Panc1 (cell line): ENCODE results near the gene TROAP. TPM values are rescaled to one million over a fixed set of nuclear protein-coding genes. Genes with fewer than 3 reads are reported as not detected.

Experiments
- ATAC-seq: fragments of 200-7000 bp; cut with Tn5 transposase; 2 replicates; pipeline ENCODE4 v1.9.1; 2020; ENCODE audit warnings: mild to moderate bottlenecking, moderate library complexity
- BruUV-seq: library from RNA; stranded (reverse); fragments of 400-500 nt; replicated peaks from 2 replicates; lab custom pipeline; 2021; lab: Mats Ljungman, UMichigan
- CTCF ChIA-PET: fragments of 300-600 bp; sonication (Branson Sonifier 250); formaldehyde crosslinking; loops from one replicate; lab custom pipeline; 2022; ENCODE audit warnings: antibody characterized with exemption; lab: Charles Lee
- POLR2A ChIA-PET: fragments of 300-600 bp; sonication (Branson Sonifier 250); formaldehyde crosslinking; loops from one replicate; lab custom pipeline; 2022; ENCODE audit warnings: antibody characterized with exemption; lab: Charles Lee
- DNase-seq: peaks from one replicate; pipeline ENCODE4 v3.0.0-alpha.2; 2010; ENCODE audit warnings: low read depth, low spot score
- H3K27ac ChIP-seq: 2 replicates; pipeline ENCODE4 v1.5.1; 2011; ENCODE audit warnings: mild to moderate bottlenecking, low read length, inconsistent platforms
- H3K27me3 ChIP-seq: fragments of 200-500 bp; sonication (Bioruptor generic); 2 replicates; pipeline ENCODE4 v1.6.0; 2014; ENCODE audit warnings: low read length, inconsistent platforms; ENCODE audit not compliant: control insufficient read depth, insufficient read depth
- H3K36me3 ChIP-seq: fragments of 200-500 bp; sonication (Bioruptor generic); 2 replicates; pipeline ENCODE4 v1.5.1; 2014; ENCODE audit warnings: inconsistent platforms, mild to moderate bottlenecking, low read length, moderate library complexity; ENCODE audit not compliant: control insufficient read depth, insufficient read depth
- H3K4me1 ChIP-seq: 2 replicates; pipeline ENCODE4 v1.5.1; 2011; ENCODE audit warnings: inconsistent platforms, mild to moderate bottlenecking, low read length, moderate library complexity; ENCODE audit not compliant: control insufficient read depth, insufficient read depth
- H3K4me3 ChIP-seq, 2 experiments: 2 replicates each; pipeline ENCODE4 v1.5.1; 2011 to 2012; ENCODE audit warnings: low read depth in 2 of 2, low read length in 2 of 2, mild to moderate bottlenecking in 2 of 2, inconsistent platforms in 1 of 2, moderate library complexity in 1 of 2
- H3K9me3 ChIP-seq: fragments of 200-500 bp; sonication (Bioruptor generic); 2 replicates; pipeline ENCODE4 v1.5.1; 2014; ENCODE audit warnings: low read depth, mild to moderate bottlenecking, inconsistent platforms, low read length, moderate library complexity; ENCODE audit not compliant: control insufficient read depth, insufficient read depth
- POLR2AphosphoS5 ChIP-seq: IDR thresholded peaks from 2 replicates; pipeline ENCODE4 v1.6.1; 2012; ENCODE audit warnings: mild to moderate bottlenecking, low read depth, low read length, moderate library complexity
- SIN3A ChIP-seq: IDR thresholded peaks from 2 replicates; pipeline ENCODE4 v1.6.1; 2012; ENCODE audit warnings: low read depth, mild to moderate bottlenecking, low read length, moderate library complexity, borderline replicate concordance; ENCODE audit not compliant: insufficient read depth
- TCF7L2 ChIP-seq: IDR thresholded peaks from 2 replicates; pipeline ENCODE4 v1.6.1; 2011; ENCODE audit warnings: mild to moderate bottlenecking, low read depth, low read length, inconsistent platforms
- in situ Hi-C: cut with HindIII; loops from 2 replicates; pipeline ENCODE4 v1.10.0; 2016; ENCODE audit warnings: low sequenced_read_pairs, low pct_unique_long_range_greater_than_20kb
- intact Hi-C: fragments of 100-400 bp; cut with micrococcal nuclease; formaldehyde crosslinking; loops from one replicate; pipeline ENCODE4 v1.10.0; 2022; ENCODE audit not compliant: unreplicated experiment
- total RNA-seq: library from RNA; stranded (reverse); gene quantifications from one replicate; pipeline ENCODE4 v1.2.1, GENCODE V29; 2021; ENCODE audit not compliant: unreplicated experiment
- TF ChIP-seq, protein P1 (sequence below), 2 experiments: IDR thresholded peaks; 2 replicates each; pipeline ENCODE4 v1.6.1; 2011 to 2012; ENCODE audit warnings: low read depth in 2 of 2, control low read depth in 1 of 2, low read length in 1 of 2, mild to moderate bottlenecking in 1 of 2, moderate library complexity in 1 of 2; ENCODE audit not compliant: insufficient read depth in 1 of 2
- TF ChIP-seq, protein P2 (sequence below): fragments of 450-650 bp; IDR thresholded peaks from 2 replicates; pipeline ENCODE4 v1.5.1; 2017; ENCODE audit warnings: mild to moderate bottlenecking

The TROAP gene
- total RNA-seq, 1 experiment from 2014 or later = 50.0 TPM

DNA sequence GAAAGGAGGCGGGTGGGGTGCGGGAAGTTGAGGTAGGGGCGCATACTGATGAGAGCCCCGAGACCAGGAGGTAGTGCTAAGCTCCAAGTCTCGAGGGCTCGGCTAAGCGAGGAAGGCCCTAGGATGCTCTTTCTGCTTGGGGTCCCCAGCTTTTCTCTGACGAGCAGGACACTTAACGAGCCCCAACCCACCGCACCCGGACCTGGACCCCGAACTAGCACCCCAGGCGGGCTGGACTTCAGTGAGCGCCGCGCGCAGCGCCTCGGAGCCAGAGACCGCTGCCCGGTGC, 18.7 kb downstream of the TROAP start:
- H3K9me3 ChIP-seq = no peaks in the 10 kb centered on the region
- POLR2A ChIA-PET = no interaction called here
- CTCF ChIA-PET = interaction anchor here (0.5 to 2.1 kb wide), 8 partner anchors 9 to 118 kb away, joined by 3 to 19 read pairs (median 4); partner anchors contain the start of gene PRPH
- no peak for DNase-seq
- H3K27ac ChIP-seq = no peak overlapping the region
- no peak overlapping the region for H3K4me3 ChIP-seq
- intact Hi-C loops = no loop called here
- H3K27me3 ChIP-seq = no peaks in the 10 kb centered on the region; the same call in 1 of the 2 replicates
- BruUV-seq = no TSS peak
- TF ChIP-seq TCF7L2 (no peak), POLR2AphosphoS5 (no peak), SIN3A (no peak)
- TF ChIP-seq, protein P1, sequence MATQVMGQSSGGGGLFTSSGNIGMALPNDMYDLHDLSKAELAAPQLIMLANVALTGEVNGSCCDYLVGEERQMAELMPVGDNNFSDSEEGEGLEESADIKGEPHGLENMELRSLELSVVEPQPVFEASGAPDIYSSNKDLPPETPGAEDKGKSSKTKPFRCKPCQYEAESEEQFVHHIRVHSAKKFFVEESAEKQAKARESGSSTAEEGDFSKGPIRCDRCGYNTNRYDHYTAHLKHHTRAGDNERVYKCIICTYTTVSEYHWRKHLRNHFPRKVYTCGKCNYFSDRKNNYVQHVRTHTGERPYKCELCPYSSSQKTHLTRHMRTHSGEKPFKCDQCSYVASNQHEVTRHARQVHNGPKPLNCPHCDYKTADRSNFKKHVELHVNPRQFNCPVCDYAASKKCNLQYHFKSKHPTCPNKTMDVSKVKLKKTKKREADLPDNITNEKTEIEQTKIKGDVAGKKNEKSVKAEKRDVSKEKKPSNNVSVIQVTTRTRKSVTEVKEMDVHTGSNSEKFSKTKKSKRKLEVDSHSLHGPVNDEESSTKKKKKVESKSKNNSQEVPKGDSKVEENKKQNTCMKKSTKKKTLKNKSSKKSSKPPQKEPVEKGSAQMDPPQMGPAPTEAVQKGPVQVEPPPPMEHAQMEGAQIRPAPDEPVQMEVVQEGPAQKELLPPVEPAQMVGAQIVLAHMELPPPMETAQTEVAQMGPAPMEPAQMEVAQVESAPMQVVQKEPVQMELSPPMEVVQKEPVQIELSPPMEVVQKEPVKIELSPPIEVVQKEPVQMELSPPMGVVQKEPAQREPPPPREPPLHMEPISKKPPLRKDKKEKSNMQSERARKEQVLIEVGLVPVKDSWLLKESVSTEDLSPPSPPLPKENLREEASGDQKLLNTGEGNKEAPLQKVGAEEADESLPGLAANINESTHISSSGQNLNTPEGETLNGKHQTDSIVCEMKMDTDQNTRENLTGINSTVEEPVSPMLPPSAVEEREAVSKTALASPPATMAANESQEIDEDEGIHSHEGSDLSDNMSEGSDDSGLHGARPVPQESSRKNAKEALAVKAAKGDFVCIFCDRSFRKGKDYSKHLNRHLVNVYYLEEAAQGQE (IDR thresholded peaks at IDR 0.05; ENCODE audit: insufficient read depth in 1 of 2, low read depth in 2 of 2, low read length in 1 of 2) = no peak
- TF ChIP-seq, protein P2, sequence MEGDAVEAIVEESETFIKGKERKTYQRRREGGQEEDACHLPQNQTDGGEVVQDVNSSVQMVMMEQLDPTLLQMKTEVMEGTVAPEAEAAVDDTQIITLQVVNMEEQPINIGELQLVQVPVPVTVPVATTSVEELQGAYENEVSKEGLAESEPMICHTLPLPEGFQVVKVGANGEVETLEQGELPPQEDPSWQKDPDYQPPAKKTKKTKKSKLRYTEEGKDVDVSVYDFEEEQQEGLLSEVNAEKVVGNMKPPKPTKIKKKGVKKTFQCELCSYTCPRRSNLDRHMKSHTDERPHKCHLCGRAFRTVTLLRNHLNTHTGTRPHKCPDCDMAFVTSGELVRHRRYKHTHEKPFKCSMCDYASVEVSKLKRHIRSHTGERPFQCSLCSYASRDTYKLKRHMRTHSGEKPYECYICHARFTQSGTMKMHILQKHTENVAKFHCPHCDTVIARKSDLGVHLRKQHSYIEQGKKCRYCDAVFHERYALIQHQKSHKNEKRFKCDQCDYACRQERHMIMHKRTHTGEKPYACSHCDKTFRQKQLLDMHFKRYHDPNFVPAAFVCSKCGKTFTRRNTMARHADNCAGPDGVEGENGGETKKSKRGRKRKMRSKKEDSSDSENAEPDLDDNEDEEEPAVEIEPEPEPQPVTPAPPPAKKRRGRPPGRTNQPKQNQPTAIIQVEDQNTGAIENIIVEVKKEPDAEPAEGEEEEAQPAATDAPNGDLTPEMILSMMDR = no peak
- no peaks in the 10 kb centered on the region for H3K36me3 ChIP-seq
- in situ Hi-C loops = no loop called here
- H3K4me1 ChIP-seq = peaks cover 16% of the 10 kb centered on the region
- ATAC-seq = no peak

DNA sequence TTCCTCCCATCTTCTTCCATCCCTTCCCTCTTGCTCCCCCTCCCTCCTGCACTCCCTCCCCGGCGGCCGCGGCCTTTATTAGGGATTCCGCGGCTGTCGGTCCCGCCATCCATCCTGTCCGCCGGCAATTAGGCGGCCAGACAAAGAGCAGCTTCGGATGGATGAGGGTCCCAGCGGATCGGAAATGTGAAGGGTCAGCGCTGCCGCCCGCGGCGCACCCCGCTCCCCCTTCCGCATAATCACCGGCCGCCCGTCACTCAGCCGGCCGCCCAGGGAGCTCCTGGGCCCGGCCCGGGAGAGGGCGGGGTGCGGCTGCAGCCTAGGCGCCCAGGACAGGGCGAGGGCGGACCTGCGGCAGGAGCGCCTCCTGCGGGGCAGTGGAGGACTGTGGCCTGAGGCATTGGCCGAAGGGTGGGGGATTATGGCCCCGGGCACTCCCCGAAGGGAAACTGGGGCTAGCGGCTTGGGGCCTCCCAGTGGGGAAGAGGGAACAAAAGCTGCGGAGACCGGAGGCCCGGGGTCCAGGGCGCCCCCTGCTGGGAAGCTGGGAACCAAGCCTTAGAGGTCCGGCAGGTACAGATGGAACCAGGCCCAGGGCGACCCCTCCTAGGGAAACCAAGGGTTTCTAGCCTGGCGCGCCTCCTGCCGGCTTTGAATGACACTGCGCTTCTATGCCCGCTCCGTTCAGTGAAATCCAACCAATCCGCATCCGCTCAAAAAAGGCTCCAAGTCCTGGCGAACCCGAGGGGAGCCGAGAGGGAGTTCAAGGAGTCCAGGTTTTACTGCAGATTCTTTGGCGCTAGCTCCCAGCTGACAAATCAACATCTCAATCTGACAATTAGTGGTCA, 19.2 kb downstream of the TROAP start:
- ChIA-PET CTCF (interaction anchor here (0.5 to 2.1 kb wide), 6 partner anchors 11 to 58 kb away, joined by 3 to 19 read pairs (median 3); no protein-coding TSS in a partner anchor), POLR2A (no interaction called here)
- Histone ChIP-seq H3K27ac (no peak overlapping the region), H3K9me3 (no peaks in the 10 kb centered on the region), H3K36me3 (no peaks in the 10 kb centered on the region), H3K4me1 (peaks cover 20% of the 10 kb centered on the region), H3K27me3 (no peaks in the 10 kb centered on the region; the same call in 1 of the 2 replicates), H3K4me3 (peak overlapping the region; percentile 8 to 31; a peak in 2 of 4 replicates)
- peak; percentile 51 for ATAC-seq
- intact Hi-C loops (no loop called here), in situ Hi-C loops (no loop called here)
- BruUV-seq = no TSS peak
- peak; percentile 39 for DNase-seq
- TF ChIP-seq, protein P1 (IDR thresholded peaks at IDR 0.05; ENCODE audit: insufficient read depth in 1 of 2, low read depth in 2 of 2, low read length in 1 of 2) = no peak
- TF ChIP-seq, protein P2 = peak; percentile 96
